Measurements from ENCODE around the gene ANKRD12. TPM values are rescaled to one million over a fixed set of nuclear protein-coding genes. Genes with fewer than 3 reads are reported as not detected.

Gene ANKRD12
- total and polyA plus RNA-seq, 2 of the 4 experiments (the other 2 are of a cell fraction) = 2.6 to 12.9 TPM

GRCh38 chr18:9153256-9153655 is 16.7 kb downstream of the ANKRD12 start:
- Histone ChIP-seq H3K36me3 (ENCODE audit: control insufficient read depth, insufficient read depth, low read length) (peaks cover 4% of the 10 kb centered on the region; the same call in 1 of the 2 replicates), H2AK5ac (ENCODE audit: low read depth, low read length) (no peak overlapping the region), H4K5ac (ENCODE audit: low read depth, low read length) (no peak overlapping the region), H3K27ac (ENCODE audit: insufficient read depth, low read length) (no peak overlapping the region), H2BK15ac (ENCODE audit: low read depth, low read length) (no peak overlapping the region), H2AK9ac (replicated peaks; ENCODE audit: low read depth, low read length, poor library complexity) (no peak overlapping the region), H3K18ac (ENCODE audit: low read depth, low read length) (no peak overlapping the region), H4K8ac (ENCODE audit: low read depth in 2 of 2, low read length in 2 of 2) (no peak overlapping the region), H2BK5ac (ENCODE audit: low read depth, low read length, poor library complexity, severe bottlenecking) (no peak overlapping the region), H2BK20ac (ENCODE audit: low read depth, low read length) (no peak overlapping the region), H3K9me3 (ENCODE audit: control insufficient read depth, insufficient read depth, low read length) (no peaks in the 10 kb centered on the region), H2AFZ (replicated peaks; ENCODE audit: low read length, poor library complexity) (no peak overlapping the region), H4K91ac (ENCODE audit: insufficient read depth, low read depth, low read length) (no peak overlapping the region), H3K4me1 (ENCODE audit: control insufficient read depth, insufficient read depth, low read length) (peaks cover 2% of the 10 kb centered on the region; the same call in 1 of the 2 replicates), H3K79me1 (ENCODE audit: low read depth in 1 of 2, low read length in 2 of 2) (peaks cover 19 to 56% of the 10 kb centered on the region in 2 experiments), H2BK120ac (ENCODE audit: low read depth, low read length) (no peak overlapping the region), H3K14ac (replicated peaks; ENCODE audit: low read depth, low read length) (no peak overlapping the region), H4K20me1 (ENCODE audit: insufficient read depth, low read length) (peaks cover 55% of the 10 kb centered on the region; the same call in 1 of the 2 replicates), H3K9me1 (ENCODE audit: insufficient read depth, low read length) (peaks cover 5% of the 10 kb centered on the region), H3K9ac (ENCODE audit: low read depth, low read length) (no peak overlapping the region), H3K56ac (ENCODE audit: extremely low read depth, insufficient read depth, low read length) (no peak overlapping the region), H3K4me2 (ENCODE audit: low read depth, low read length) (no peak overlapping the region), H3K4me3 (ENCODE audit: insufficient read depth, low read depth, low read length) (no peak overlapping the region), H3K27me3 (ENCODE audit: control insufficient read depth, insufficient read depth, low read length) (no peaks in the 10 kb centered on the region), H3K23ac (ENCODE audit: low read depth, low read length) (no peak overlapping the region), H3K4ac (ENCODE audit: low read depth, low read length) (no peak overlapping the region)
- no peak for TF ChIP-seq RFX5 (IDR thresholded peaks at IDR 0.05; ENCODE audit: low read depth, low read length)
- no peak for TF ChIP-seq FOS (IDR thresholded peaks at IDR 0.05; ENCODE audit: low read depth, low read length)
- TF ChIP-seq SMC3 (IDR thresholded peaks at IDR 0.05; ENCODE audit: low read depth, low read length) = no peak
- no peak for TF ChIP-seq MAZ (IDR thresholded peaks at IDR 0.05; ENCODE audit: borderline replicate concordance, low read depth, low read length)
- in situ Hi-C loops (cut with MboI; ENCODE audit: low sequenced_read_pairs) (loop anchor here (5.0 kb wide), 1 partner anchor 81 kb away; no protein-coding TSS in a partner anchor), dilution Hi-C loops (cut with HindIII; ENCODE audit: low sequenced_read_pairs, unreplicated experiment) (no loop called here), intact Hi-C loops (cut with micrococcal nuclease) (no loop called here)
- no peak for ATAC-seq (ENCODE audit: low read depth)
- BruUV-seq (replicated peaks) = no TSS peak
- ChIA-PET CTCF (no interaction called here), POLR2A (ENCODE audit: unreplicated experiment) (no interaction called here)
- no peak for DNase-seq
- no CpG with 5 or more reads among the region's 1 CpG for WGBS, 2 experiments (ENCODE audit: extremely low coverage in 2 of 2, insufficient read length in 1 of 2)
